Astrocyte (in vitro differentiated cells and primary cell): Measurements from ENCODE around the gene ZNF662. TPM values are rescaled to one million over a fixed set of nuclear protein-coding genes. Genes with fewer than 3 reads are reported as not detected.
A peak's percentile ranks its signal among the peaks of the same experiment; 100 is the strongest.

Experiments
- DNase-seq: peaks from one replicate; pipeline ENCODE4 v3.0.0-alpha.2; 2010; ENCODE audit warnings: low read depth
- FAIRE-seq: peaks from 2 replicates; lab custom pipeline; 2011; peaks lifted over from hg19 to GRCh38; lab: Jason Lieb, UNC
- H2AFZ ChIP-seq: 2 replicates; pipeline ENCODE4 v1.6.0; 2012; ENCODE audit warnings: low read depth, low read length, inconsistent platforms
- H3K27ac ChIP-seq: 2 replicates; pipeline ENCODE4 v1.5.1; 2011; ENCODE audit warnings: low read depth, low read length, inconsistent platforms
- H3K27me3 ChIP-seq: 2 replicates; pipeline ENCODE4 v1.6.0; 2011; ENCODE audit warnings: low read length, inconsistent platforms; ENCODE audit not compliant: insufficient read depth
- H3K36me3 ChIP-seq: 2 replicates; pipeline ENCODE4 v1.5.1; 2011; ENCODE audit warnings: low read length, inconsistent platforms; ENCODE audit not compliant: insufficient read depth
- H3K4me1 ChIP-seq: 2 replicates; pipeline ENCODE4 v1.5.1; 2011; ENCODE audit warnings: low read length, inconsistent platforms; ENCODE audit not compliant: insufficient read depth
- H3K4me2 ChIP-seq: 2 replicates; pipeline ENCODE4 v1.6.0; 2012; ENCODE audit warnings: low read length, inconsistent platforms
- H3K4me3 ChIP-seq: 2 replicates; pipeline ENCODE4 v1.5.1; 2011; ENCODE audit warnings: low read depth, mild to moderate bottlenecking, low read length, inconsistent platforms; ENCODE audit not compliant: insufficient read depth
- H3K79me2 ChIP-seq: 2 replicates; pipeline ENCODE4 v1.6.0; 2012; ENCODE audit warnings: mild to moderate bottlenecking, low read length, inconsistent platforms; ENCODE audit not compliant: insufficient read depth
- H3K9ac ChIP-seq: 2 replicates; pipeline ENCODE4 v1.6.0; 2012; ENCODE audit warnings: mild to moderate bottlenecking, low read length, inconsistent platforms
- H3K9me3 ChIP-seq: 2 replicates; pipeline ENCODE4 v1.5.1; 2012; ENCODE audit warnings: low read depth, mild to moderate bottlenecking, low read length, inconsistent platforms; ENCODE audit not compliant: insufficient read depth
- H4K20me1 ChIP-seq: 2 replicates; pipeline ENCODE4 v1.6.0; 2012; ENCODE audit warnings: low read length, inconsistent platforms; ENCODE audit not compliant: insufficient read depth
- H3K27ac Mint-ChIP-seq: one replicate; pipeline ENCODE4 v1.8.0; 2021; ENCODE audit warnings: mild to moderate bottlenecking, mixed read lengths; ENCODE audit not compliant: unreplicated experiment
- H3K27me3 Mint-ChIP-seq: one replicate; pipeline ENCODE4 v1.8.0; 2021; ENCODE audit warnings: low read depth, mixed read lengths; ENCODE audit not compliant: unreplicated experiment
- H3K36me3 Mint-ChIP-seq: one replicate; pipeline ENCODE4 v1.8.0; 2021; ENCODE audit warnings: low read depth, mixed read lengths; ENCODE audit not compliant: unreplicated experiment
- H3K4me1 Mint-ChIP-seq: one replicate; pipeline ENCODE4 v1.8.0; 2021; ENCODE audit warnings: low read depth, mixed read lengths; ENCODE audit not compliant: unreplicated experiment
- H3K4me3 Mint-ChIP-seq: one replicate; pipeline ENCODE4 v1.8.0; 2021; ENCODE audit warnings: mild to moderate bottlenecking, moderate library complexity, mixed read lengths; ENCODE audit not compliant: unreplicated experiment
- H3K9me3 Mint-ChIP-seq: one replicate; pipeline ENCODE4 v1.8.0; 2021; ENCODE audit warnings: mild to moderate bottlenecking, mixed read lengths; ENCODE audit not compliant: unreplicated experiment
- CTCF ChIP-seq: IDR thresholded peaks from 2 replicates; pipeline ENCODE4 v1.5.1; 2011; ENCODE audit warnings: low read depth, mild to moderate bottlenecking, inconsistent platforms, low read length, moderate library complexity; ENCODE audit not compliant: insufficient read depth
- EZH2 ChIP-seq: IDR thresholded peaks from 2 replicates; pipeline ENCODE4 v1.6.1; 2012; ENCODE audit warnings: mild to moderate bottlenecking, low read length, inconsistent platforms; ENCODE audit not compliant: insufficient read depth
- total RNA-seq: library from RNA; stranded (reverse); gene quantifications from 2 replicates; pipeline ENCODE4 v1.2.1, GENCODE V29; 2021

The ZNF662 gene
- total RNA-seq, 1 donor from 2014 or later = 0.23 TPM

GRCh38 chr3:42892169-42892568 lies 13.8 kb upstream of the ZNF662 start:
- Histone ChIP-seq H3K9ac (no peak overlapping the region), H3K27ac (no peak overlapping the region), H3K9me3 (no peaks in the 10 kb centered on the region), H3K27me3 (peaks cover under 1% of the 10 kb centered on the region), H3K4me3 (no peak overlapping the region), H4K20me1 (no peaks in the 10 kb centered on the region), H3K36me3 (no peaks in the 10 kb centered on the region), H3K4me1 (no peaks in the 10 kb centered on the region), H2AFZ (no peak overlapping the region), H3K4me2 (no peak overlapping the region), H3K79me2 (no peaks in the 10 kb centered on the region)
- H3K27ac Mint-ChIP-seq = no peak overlapping the region
- no peak for TF ChIP-seq EZH2
- no peak for TF ChIP-seq CTCF
- no peaks in the 10 kb centered on the region for H3K36me3 Mint-ChIP-seq
- H3K9me3 Mint-ChIP-seq = peaks cover 2% of the 10 kb centered on the region
- peaks cover 14% of the 10 kb centered on the region for H3K4me1 Mint-ChIP-seq
- peak; percentile 16 for DNase-seq
- no peak for FAIRE-seq
- H3K27me3 Mint-ChIP-seq = no peaks in the 10 kb centered on the region
- H3K4me3 Mint-ChIP-seq = no peak overlapping the region

- peaks cover 14% of the 10 kb centered on the region for H3K4me1 Mint-ChIP-seq
- TF ChIP-seq CTCF (no peak), EZH2 (no peak)
- no peaks in the 10 kb centered on the region for H3K4me1 ChIP-seq
- no peaks in the 10 kb centered on the region for H3K79me2 ChIP-seq
- peaks cover 2% of the 10 kb centered on the region for H3K9me3 Mint-ChIP-seq
- FAIRE-seq (no peak), DNase-seq (no peak)
- no peaks in the 10 kb centered on the region for H4K20me1 ChIP-seq
- H3K36me3 Mint-ChIP-seq = no peaks in the 10 kb centered on the region
- H3K4me2 ChIP-seq = no peak overlapping the region
- no peaks in the 10 kb centered on the region for H3K27me3 Mint-ChIP-seq
- H3K4me3 Mint-ChIP-seq = no peak overlapping the region
- no peaks in the 10 kb centered on the region for H3K9me3 ChIP-seq
- H2AFZ ChIP-seq = no peak overlapping the region
- H3K36me3 ChIP-seq = no peaks in the 10 kb centered on the region
- H3K27me3 ChIP-seq = no peaks in the 10 kb centered on the region
- H3K27ac ChIP-seq = no peak overlapping the region
- no peak overlapping the region for H3K9ac ChIP-seq
- no peak overlapping the region for H3K4me3 ChIP-seq
- no peak overlapping the region for H3K27ac Mint-ChIP-seq
These were observed 13.1 kb upstream of the ZNF662 start for GRCh38 chr3:42892807-42893206.

GRCh38 chr3:42894698-42895579 lies 11.0 kb upstream of the ZNF662 start:
- no peaks in the 10 kb centered on the region for H3K36me3 ChIP-seq
- DNase-seq (peak; percentile 6), FAIRE-seq (no peak)
- peaks cover 2% of the 10 kb centered on the region for H3K9me3 Mint-ChIP-seq
- no peaks in the 10 kb centered on the region for H3K27me3 ChIP-seq
- H3K27ac ChIP-seq = no peak overlapping the region
- no peak overlapping the region for H3K4me3 ChIP-seq
- peaks cover 14% of the 10 kb centered on the region for H3K4me1 Mint-ChIP-seq
- TF ChIP-seq CTCF (no peak), EZH2 (no peak)
- H3K9me3 ChIP-seq = no peaks in the 10 kb centered on the region
- H3K27me3 Mint-ChIP-seq = no peaks in the 10 kb centered on the region
- H3K4me3 Mint-ChIP-seq = no peak overlapping the region
- no peak overlapping the region for H3K4me2 ChIP-seq
- H3K36me3 Mint-ChIP-seq = peaks cover 1% of the 10 kb centered on the region
- no peak overlapping the region for H3K9ac ChIP-seq
- no peaks in the 10 kb centered on the region for H4K20me1 ChIP-seq
- H3K79me2 ChIP-seq = no peaks in the 10 kb centered on the region
- no peaks in the 10 kb centered on the region for H3K4me1 ChIP-seq
- H2AFZ ChIP-seq = no peak overlapping the region
- H3K27ac Mint-ChIP-seq = no peak overlapping the region
